ENCODE data around the gene CLEC14A. TPM values are rescaled to one million over a fixed set of nuclear protein-coding genes. Genes with fewer than 3 reads are reported as not detected.

CLEC14A gene
- total RNA-seq, 1 experiment from 2014 or later: not detected

GRCh38 chr14:38252066-38252710, 3.7 kb downstream of the CLEC14A start:
- in situ Hi-C loops (cut with HindIII; ENCODE audit: low sequenced_read_pairs): no loop called here

GRCh38 chr14:38250331-38250730, 5.6 kb downstream of the CLEC14A start:
- in situ Hi-C loops (cut with HindIII; ENCODE audit: low sequenced_read_pairs): no loop called here
- no peak for DNase-seq (ENCODE audit: low spot score)

More at GRCh38 chr14:38252066-38252710, 3.7 kb downstream of the CLEC14A start:
- DNase-seq (ENCODE audit: low spot score): no peak

- DNase-seq (ENCODE audit: low spot score): no peak
- in situ Hi-C loops (cut with HindIII; ENCODE audit: low sequenced_read_pairs): no loop called here
These were observed 7.4 kb downstream of the CLEC14A start for GRCh38 chr14:38248321-38249028.

- in situ Hi-C loops (cut with HindIII; ENCODE audit: low sequenced_read_pairs): no loop called here
- no peak for DNase-seq (ENCODE audit: low spot score)
These were observed 12.1 kb downstream of the CLEC14A start for GRCh38 chr14:38243696-38244240.

GRCh38 chr14:38238878-38239277, 17.0 kb downstream of the CLEC14A start:
- no peak for DNase-seq (ENCODE audit: low spot score)
- in situ Hi-C loops (cut with HindIII; ENCODE audit: low sequenced_read_pairs): no loop called here

- no peak for DNase-seq (ENCODE audit: low spot score)
- in situ Hi-C loops (cut with HindIII; ENCODE audit: low sequenced_read_pairs): no loop called here
These were observed 17.6 kb downstream of the CLEC14A start for GRCh38 chr14:38238332-38238731.

- in situ Hi-C loops (cut with HindIII; ENCODE audit: low sequenced_read_pairs): no loop called here
- DNase-seq (ENCODE audit: low spot score): no peak
These were observed 22.7 kb downstream of the CLEC14A start for GRCh38 chr14:38233218-38233617.

- in situ Hi-C loops (cut with HindIII; ENCODE audit: low sequenced_read_pairs): no loop called here
These were observed 29.5 kb downstream of the CLEC14A start for GRCh38 chr14:38226366-38226765.

GRCh38 chr14:38225946-38226345, 29.9 kb downstream of the CLEC14A start:
- DNase-seq (ENCODE audit: low spot score): no peak
- in situ Hi-C loops (cut with HindIII; ENCODE audit: low sequenced_read_pairs): no loop called here

More at GRCh38 chr14:38226366-38226765, 29.5 kb downstream of the CLEC14A start:
- no peak for DNase-seq (ENCODE audit: low spot score)

GRCh38 chr14:38224338-38224737, 31.6 kb downstream of the CLEC14A start:
- in situ Hi-C loops (cut with HindIII; ENCODE audit: low sequenced_read_pairs): no loop called here
- DNase-seq (ENCODE audit: low spot score): no peak

GRCh38 chr14:38221077-38221476, 34.8 kb downstream of the CLEC14A start:
- DNase-seq (ENCODE audit: low spot score): no peak
- in situ Hi-C loops (cut with HindIII; ENCODE audit: low sequenced_read_pairs): no loop called here

GRCh38 chr14:38217553-38217952, 38.3 kb downstream of the CLEC14A start:
- in situ Hi-C loops (cut with HindIII; ENCODE audit: low sequenced_read_pairs): no loop called here
- no peak for DNase-seq (ENCODE audit: low spot score)

- in situ Hi-C loops (cut with HindIII; ENCODE audit: low sequenced_read_pairs): no loop called here
- no peak for DNase-seq (ENCODE audit: low spot score)
These were observed 42.9 kb downstream of the CLEC14A start for GRCh38 chr14:38213001-38213400.

- no peak for DNase-seq (ENCODE audit: low spot score)
- in situ Hi-C loops (cut with HindIII; ENCODE audit: low sequenced_read_pairs): no loop called here
These were observed 43.8 kb downstream of the CLEC14A start for GRCh38 chr14:38212111-38212510.

GRCh38 chr14:38211255-38211735, 44.6 kb downstream of the CLEC14A start:
- no peak for DNase-seq (ENCODE audit: low spot score)

GRCh38 chr14:38210587-38211216, 45.2 kb downstream of the CLEC14A start:
- in situ Hi-C loops (cut with HindIII; ENCODE audit: low sequenced_read_pairs): no loop called here
- DNase-seq (ENCODE audit: low spot score): no peak

More at GRCh38 chr14:38211255-38211735, 44.6 kb downstream of the CLEC14A start:
- in situ Hi-C loops (cut with HindIII; ENCODE audit: low sequenced_read_pairs): no loop called here

GRCh38 chr14:38209572-38210557, 46.0 kb downstream of the CLEC14A start:
- no peak for DNase-seq (ENCODE audit: low spot score)
- in situ Hi-C loops (cut with HindIII; ENCODE audit: low sequenced_read_pairs): no loop called here

- in situ Hi-C loops (cut with HindIII; ENCODE audit: low sequenced_read_pairs): no loop called here
- DNase-seq (ENCODE audit: low spot score): no peak
These were observed 47.0 kb downstream of the CLEC14A start for GRCh38 chr14:38208618-38209562.
